ENCODE data around the gene PEAK3. TPM values are rescaled to one million over a fixed set of nuclear protein-coding genes. Genes with fewer than 3 reads are reported as not detected.

Gene PEAK3
- total RNA-seq, 1 donor from 2014 or later: 0.50 TPM

DNA sequence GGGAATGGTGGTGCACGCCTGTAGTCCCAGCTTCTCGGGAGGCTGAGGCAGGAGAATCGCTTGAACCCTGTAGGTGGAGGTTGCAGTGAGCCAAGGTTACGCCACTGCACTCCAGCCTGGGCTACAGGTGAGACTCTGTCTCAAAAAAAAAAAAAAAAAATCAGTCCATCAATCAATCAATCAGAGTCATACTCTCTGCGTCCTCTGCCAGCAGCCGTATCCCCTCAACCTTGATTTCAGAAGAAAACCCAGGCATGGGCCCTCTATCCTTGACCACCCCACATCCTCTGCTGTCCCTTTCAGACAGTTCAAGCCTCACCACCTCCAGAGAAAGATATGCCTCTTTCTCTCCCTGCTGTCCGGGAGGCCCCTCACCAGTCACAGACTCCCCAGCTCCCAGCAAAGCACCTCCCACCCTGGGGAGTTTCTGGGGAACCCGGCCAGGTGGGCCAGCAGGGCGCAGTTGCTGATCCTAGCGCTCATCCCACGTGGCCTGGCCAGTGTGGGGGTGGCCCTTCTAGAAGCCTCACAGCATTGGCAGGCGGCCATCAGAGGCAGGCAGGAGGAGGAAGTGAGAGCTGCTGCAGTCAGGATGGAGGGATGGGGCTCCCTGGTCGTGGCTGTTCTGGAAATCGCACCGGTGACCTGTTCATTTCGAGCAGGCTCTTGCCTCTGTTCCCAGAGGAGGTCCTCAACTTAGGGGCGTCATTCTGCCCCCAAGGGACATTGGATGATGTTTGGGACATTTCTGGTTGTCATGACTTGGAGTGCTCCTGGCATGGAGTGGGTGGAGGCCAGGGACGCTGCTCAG lies 15.6 kb downstream of the PEAK3 start:
- H3K27ac Mint-ChIP-seq (ENCODE audit: unreplicated experiment): peak overlapping the region; percentile 1
- DNase-seq (ENCODE audit: low spot score): peak; percentile 90
- H3K4me1 Mint-ChIP-seq (ENCODE audit: low read depth): peaks cover 13% of the 10 kb centered on the region
- peaks cover under 1% of the 10 kb centered on the region for H3K36me3 Mint-ChIP-seq (ENCODE audit: low read depth)
- H3K4me3 Mint-ChIP-seq (ENCODE audit: unreplicated experiment): no peak overlapping the region
- no peaks in the 10 kb centered on the region for H3K27me3 Mint-ChIP-seq (ENCODE audit: low read depth)
- no peak for TF ChIP-seq CTCF (IDR thresholded peaks at IDR 0.05)
- H3K9me3 Mint-ChIP-seq (ENCODE audit: low read depth): no peaks in the 10 kb centered on the region

DNA sequence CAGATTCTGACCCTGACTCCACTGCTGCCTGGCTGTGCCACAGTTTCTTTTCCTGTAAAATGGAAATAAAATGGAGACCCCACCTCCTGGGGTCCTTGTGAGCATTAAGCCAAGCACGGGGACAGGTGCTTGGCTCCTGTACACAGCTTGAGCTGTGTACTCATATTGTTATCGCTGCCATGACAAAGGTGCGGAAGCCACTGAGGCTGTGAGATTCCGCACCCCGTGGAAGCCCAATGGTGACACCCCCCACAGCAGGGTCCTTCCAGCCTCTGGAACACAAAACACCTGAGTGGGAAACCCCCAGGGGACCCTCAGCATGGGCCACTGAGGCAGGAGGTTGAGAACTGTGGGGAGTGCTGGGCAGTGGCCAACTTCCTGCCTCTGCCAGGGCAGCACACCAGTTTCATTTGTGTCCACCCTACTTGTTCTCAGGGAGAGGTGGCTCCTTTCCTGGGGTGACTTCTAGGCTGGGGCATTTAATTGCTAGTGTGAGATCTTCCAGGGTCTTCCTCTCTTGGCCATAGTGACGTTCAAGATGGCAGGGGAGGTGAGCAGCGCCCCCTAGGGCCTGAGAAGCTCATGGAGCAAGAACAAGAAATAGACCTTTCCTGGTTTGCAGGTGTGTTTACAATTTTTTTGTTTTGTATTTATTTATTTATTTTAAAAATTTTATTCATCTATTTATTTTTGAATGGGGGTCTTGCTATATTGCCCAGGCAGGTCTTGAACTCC lies 20.4 kb downstream of the PEAK3 start:
- Mint-ChIP-seq H3K4me3 (ENCODE audit: unreplicated experiment) (no peak overlapping the region), H3K27ac (ENCODE audit: unreplicated experiment) (no peak overlapping the region), H3K27me3 (ENCODE audit: low read depth) (no peaks in the 10 kb centered on the region), H3K36me3 (ENCODE audit: low read depth) (no peaks in the 10 kb centered on the region), H3K4me1 (ENCODE audit: low read depth) (peaks cover 6% of the 10 kb centered on the region), H3K9me3 (ENCODE audit: low read depth) (no peaks in the 10 kb centered on the region)
- DNase-seq (ENCODE audit: low spot score): no peak
- peak; percentile 79 for TF ChIP-seq CTCF (IDR thresholded peaks at IDR 0.05)

- Mint-ChIP-seq H3K27me3 (ENCODE audit: low read depth) (no peaks in the 10 kb centered on the region), H3K36me3 (ENCODE audit: low read depth) (no peaks in the 10 kb centered on the region), H3K9me3 (ENCODE audit: low read depth) (no peaks in the 10 kb centered on the region), H3K4me3 (ENCODE audit: unreplicated experiment) (no peak overlapping the region), H3K27ac (ENCODE audit: unreplicated experiment) (no peak overlapping the region), H3K4me1 (ENCODE audit: low read depth) (peaks cover 3% of the 10 kb centered on the region)
- no peak for DNase-seq (ENCODE audit: low spot score)
- TF ChIP-seq CTCF (IDR thresholded peaks at IDR 0.05): no peak
These were observed 21.6 kb downstream of the PEAK3 start for GRCh38 chr19:2260341-2260805.

GRCh38 chr19:2259336-2259735 lies 22.6 kb downstream of the PEAK3 start:
- no peaks in the 10 kb centered on the region for H3K36me3 Mint-ChIP-seq (ENCODE audit: low read depth)
- TF ChIP-seq CTCF (IDR thresholded peaks at IDR 0.05): no peak
- H3K4me3 Mint-ChIP-seq (ENCODE audit: unreplicated experiment): no peak overlapping the region
- H3K27me3 Mint-ChIP-seq (ENCODE audit: low read depth): no peaks in the 10 kb centered on the region
- peaks cover 3% of the 10 kb centered on the region for H3K4me1 Mint-ChIP-seq (ENCODE audit: low read depth)
- no peaks in the 10 kb centered on the region for H3K9me3 Mint-ChIP-seq (ENCODE audit: low read depth)
- DNase-seq (ENCODE audit: low spot score): no peak
- H3K27ac Mint-ChIP-seq (ENCODE audit: unreplicated experiment): no peak overlapping the region

DNA sequence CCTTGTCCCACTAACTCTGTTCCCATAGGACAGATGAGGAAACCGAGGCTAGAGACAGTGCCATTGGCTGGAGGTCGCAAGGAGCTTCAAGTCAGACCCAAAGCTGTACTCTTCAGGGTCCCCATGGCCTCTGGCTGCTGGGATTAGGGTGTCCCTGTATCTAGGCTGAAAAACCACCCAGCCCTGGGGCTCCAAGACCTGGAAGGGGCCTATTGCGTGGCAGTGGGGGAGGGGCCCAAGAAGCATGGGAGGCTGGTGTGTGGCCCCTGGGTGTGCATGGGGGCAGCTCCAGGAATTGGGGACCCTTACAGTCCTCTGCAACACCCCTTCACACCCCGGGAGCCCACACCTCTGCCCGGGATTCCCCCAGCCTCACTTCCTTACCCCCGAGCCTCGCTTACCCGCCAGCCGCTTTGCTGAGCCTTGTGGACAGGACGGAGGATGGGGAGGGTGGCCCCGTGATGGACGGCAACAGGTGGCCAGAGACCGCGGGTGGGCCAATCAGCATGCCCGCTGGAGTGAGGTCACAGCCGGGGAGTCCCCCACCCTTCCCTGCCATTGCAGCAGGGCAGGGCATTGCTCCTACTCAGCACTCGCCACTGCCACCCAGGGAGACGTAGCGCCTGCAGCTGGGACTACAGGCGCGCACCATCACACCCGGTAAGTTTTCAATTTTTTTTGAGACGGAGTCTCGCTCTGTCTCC lies 25.8 kb downstream of the PEAK3 start, which contains the start of gene JSRP1:
Gene JSRP1 (minus strand): TSS at position 436 of the 704 bp plus-strand sequence. CDS start 1,103 bp downstream, outside the sequence.
- no peaks in the 10 kb centered on the region for H3K36me3 Mint-ChIP-seq (ENCODE audit: low read depth)
- H3K27me3 Mint-ChIP-seq (ENCODE audit: low read depth): no peaks in the 10 kb centered on the region
- TF ChIP-seq CTCF (IDR thresholded peaks at IDR 0.05): no peak
- no peak within 1 kb of the TSS for H3K4me3 Mint-ChIP-seq (ENCODE audit: unreplicated experiment)
- no peaks in the 10 kb centered on the region for H3K9me3 Mint-ChIP-seq (ENCODE audit: low read depth)
- no peak within 1 kb of the TSS for H3K27ac Mint-ChIP-seq (ENCODE audit: unreplicated experiment)
- no peak for DNase-seq (ENCODE audit: low spot score)
- H3K4me1 Mint-ChIP-seq (ENCODE audit: low read depth): peaks cover 6% of the 10 kb centered on the region
